Skeletal muscle cell (primary cell): ENCODE results near the gene KCNS1.

Source experiments
- DNase-seq: peaks from one replicate; pipeline ENCODE4 v3.0.0-alpha.2; 2010; ENCODE audit warnings: low read depth
- H3K4me3 ChIP-seq: 2 replicates; pipeline ENCODE4 v1.5.1; 2011; ENCODE audit warnings: low read depth, mild to moderate bottlenecking, control low read depth, low read length, moderate library complexity

Gene KCNS1

GRCh38 chr20:45055056-45055455 is 45.9 kb downstream of the KCNS1 start:
- DNase-seq = no peak
- no peak overlapping the region for H3K4me3 ChIP-seq

- no peak for DNase-seq
Measured at GRCh38 chr20:45053430-45054351, 47.2 kb downstream of the KCNS1 start.

GRCh38 chr20:45052698-45053429 is 48.1 kb downstream of the KCNS1 start:
- H3K4me3 ChIP-seq = no peak overlapping the region
- no peak for DNase-seq

More at GRCh38 chr20:45053430-45054351, 47.2 kb downstream of the KCNS1 start:
- H3K4me3 ChIP-seq = no peak overlapping the region

GRCh38 chr20:45051204-45052060 is 49.5 kb downstream of the KCNS1 start:
- H3K4me3 ChIP-seq = no peak overlapping the region
- no peak for DNase-seq

- no peak for DNase-seq
- no peak overlapping the region for H3K4me3 ChIP-seq
Measured at GRCh38 chr20:45049904-45050471, 50.9 kb downstream of the KCNS1 start.

- no peak for DNase-seq
- H3K4me3 ChIP-seq = no peak overlapping the region
Measured at GRCh38 chr20:45049438-45049837, 51.5 kb downstream of the KCNS1 start.

GRCh38 chr20:45047581-45048119 is 53.3 kb downstream of the KCNS1 start:
- H3K4me3 ChIP-seq = no peak overlapping the region
- no peak for DNase-seq

GRCh38 chr20:45044601-45045000 is 56.3 kb downstream of the KCNS1 start:
- DNase-seq = no peak
- H3K4me3 ChIP-seq = no peak overlapping the region

GRCh38 chr20:45044084-45044573 is 56.8 kb downstream of the KCNS1 start:
- no peak overlapping the region for H3K4me3 ChIP-seq

GRCh38 chr20:45042978-45043377 is 57.9 kb downstream of the KCNS1 start:
- H3K4me3 ChIP-seq = no peak overlapping the region
- no peak for DNase-seq

More at GRCh38 chr20:45044084-45044573, 56.8 kb downstream of the KCNS1 start:
- DNase-seq = peak; percentile 51
